C4-2B (cell line): Measurements from ENCODE around the gene KCNT1.

Experiments
- H3K27ac ChIP-seq: fragments of 450-650 bp; 2 replicates; pipeline ENCODE4 v1.5.1; 2017
- ZFX ChIP-seq: fragments of 450-650 bp; IDR thresholded peaks from 2 replicates; pipeline ENCODE4 v1.6.1; 2017
- TF ChIP-seq, protein P1 (sequence below): fragments of 450-650 bp; conservative IDR thresholded peaks from 2 replicates; pipeline ENCODE4 v1.5.1; 2017; ENCODE audit warnings: mild to moderate bottlenecking

KCNT1 gene

DNA sequence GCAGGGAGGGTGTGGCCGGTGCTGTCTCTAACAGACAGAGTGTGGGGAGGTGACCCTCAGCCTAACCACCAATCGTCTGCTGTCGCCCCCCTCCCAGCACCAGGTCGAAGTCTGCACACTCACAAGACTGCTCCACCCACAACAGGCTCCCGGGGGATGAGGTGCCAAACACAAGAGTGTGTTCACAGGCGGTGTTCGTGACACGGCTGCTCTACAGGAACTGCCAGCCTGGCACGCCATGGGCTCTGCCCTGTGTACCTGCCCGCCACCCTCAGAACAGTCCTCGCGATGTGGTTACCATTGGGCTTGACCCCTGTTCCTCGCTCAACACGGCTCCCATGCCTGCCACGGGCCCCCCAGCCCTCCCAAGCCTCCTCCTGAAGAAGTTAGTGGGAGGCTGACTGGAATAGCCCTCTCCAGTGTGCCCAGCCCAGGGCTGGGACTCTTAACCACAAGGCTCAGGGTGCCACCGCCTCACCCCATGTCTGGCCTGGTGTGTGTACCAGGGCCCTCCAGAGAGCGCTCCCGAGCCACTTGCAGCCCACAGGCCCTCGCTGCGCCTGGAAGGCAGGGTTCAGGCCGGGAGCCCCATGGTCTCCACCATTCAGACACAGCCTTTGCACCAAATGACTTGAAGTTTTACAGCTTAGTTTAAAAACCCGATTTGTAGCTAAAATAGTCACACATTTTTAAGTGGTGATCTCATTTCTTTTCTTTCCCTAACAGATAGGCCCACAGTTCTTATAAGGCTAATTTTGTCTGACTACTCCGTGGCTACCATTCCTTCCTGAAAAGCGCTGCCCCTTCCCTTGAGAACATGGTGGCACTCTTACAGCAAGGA is 102.8 kb downstream of the KCNT1 start:
- no peak for TF ChIP-seq ZFX
- TF ChIP-seq, protein P1, sequence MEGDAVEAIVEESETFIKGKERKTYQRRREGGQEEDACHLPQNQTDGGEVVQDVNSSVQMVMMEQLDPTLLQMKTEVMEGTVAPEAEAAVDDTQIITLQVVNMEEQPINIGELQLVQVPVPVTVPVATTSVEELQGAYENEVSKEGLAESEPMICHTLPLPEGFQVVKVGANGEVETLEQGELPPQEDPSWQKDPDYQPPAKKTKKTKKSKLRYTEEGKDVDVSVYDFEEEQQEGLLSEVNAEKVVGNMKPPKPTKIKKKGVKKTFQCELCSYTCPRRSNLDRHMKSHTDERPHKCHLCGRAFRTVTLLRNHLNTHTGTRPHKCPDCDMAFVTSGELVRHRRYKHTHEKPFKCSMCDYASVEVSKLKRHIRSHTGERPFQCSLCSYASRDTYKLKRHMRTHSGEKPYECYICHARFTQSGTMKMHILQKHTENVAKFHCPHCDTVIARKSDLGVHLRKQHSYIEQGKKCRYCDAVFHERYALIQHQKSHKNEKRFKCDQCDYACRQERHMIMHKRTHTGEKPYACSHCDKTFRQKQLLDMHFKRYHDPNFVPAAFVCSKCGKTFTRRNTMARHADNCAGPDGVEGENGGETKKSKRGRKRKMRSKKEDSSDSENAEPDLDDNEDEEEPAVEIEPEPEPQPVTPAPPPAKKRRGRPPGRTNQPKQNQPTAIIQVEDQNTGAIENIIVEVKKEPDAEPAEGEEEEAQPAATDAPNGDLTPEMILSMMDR: no peak
- no peak overlapping the region for H3K27ac ChIP-seq

DNA sequence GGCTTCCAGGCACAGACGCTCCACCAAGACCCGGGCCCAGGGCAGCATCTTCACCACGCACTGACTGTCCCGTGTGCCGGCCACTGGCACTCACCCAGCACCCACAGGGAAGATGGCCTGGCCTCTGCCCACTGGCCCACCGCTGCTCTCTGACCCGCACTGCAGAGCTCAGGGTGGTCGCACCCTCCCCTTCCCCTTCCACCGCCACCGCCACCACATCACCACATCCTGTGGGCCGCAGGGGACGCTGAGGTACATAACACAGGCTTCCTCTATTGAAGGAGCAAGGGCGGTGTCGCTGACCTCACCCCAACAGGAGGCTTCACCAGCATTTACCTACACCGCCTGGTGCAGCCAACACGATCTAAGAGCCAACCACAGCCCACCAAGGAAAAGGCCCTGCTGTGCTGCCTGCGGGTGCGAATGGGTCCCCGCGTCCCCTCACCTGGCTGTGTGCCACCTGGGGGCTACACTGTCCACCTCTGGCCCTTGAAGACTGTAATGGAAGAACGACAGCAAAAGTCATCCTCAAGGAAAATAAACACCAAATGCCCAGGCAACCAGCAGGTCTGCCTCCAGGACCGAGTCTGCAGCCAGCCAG is 103.5 kb downstream of the KCNT1 start:
- no peak overlapping the region for H3K27ac ChIP-seq
- no peak for TF ChIP-seq ZFX
- TF ChIP-seq, protein P1: no peak

GRCh38 chr9:135809166-135809565 is 107.2 kb downstream of the KCNT1 start:
- H3K27ac ChIP-seq: no peak overlapping the region
- TF ChIP-seq, protein P1: no peak
- no peak for TF ChIP-seq ZFX

- no peak for TF ChIP-seq ZFX
- TF ChIP-seq, protein P1: no peak
- H3K27ac ChIP-seq: no peak overlapping the region
Observed at GRCh38 chr9:135810806-135811575, 109.0 kb downstream of the KCNT1 start.

GRCh38 chr9:135811801-135812200 is 109.8 kb downstream of the KCNT1 start:
- TF ChIP-seq, protein P1: no peak
- no peak for TF ChIP-seq ZFX
- H3K27ac ChIP-seq: no peak overlapping the region

DNA sequence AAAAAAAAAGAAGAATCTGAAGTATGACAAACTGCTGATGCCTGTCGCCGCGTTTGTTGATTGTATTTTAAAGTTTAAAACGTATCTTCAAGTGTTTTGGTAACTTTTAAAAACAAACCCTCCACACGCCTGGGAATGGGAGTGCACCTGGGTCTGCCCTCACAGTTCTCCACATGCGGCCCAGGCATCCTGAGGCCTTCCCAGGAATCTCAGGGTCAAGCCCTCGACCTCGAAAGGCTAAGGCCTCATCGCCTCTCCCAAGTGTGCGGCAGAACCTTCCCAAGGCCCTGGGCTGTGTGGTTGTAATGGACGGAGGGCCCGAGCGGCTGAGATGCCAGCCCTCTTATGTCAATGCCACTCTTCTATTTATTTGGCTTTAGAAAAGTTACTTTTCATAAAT is 111.0 kb downstream of the KCNT1 start:
- no peak overlapping the region for H3K27ac ChIP-seq
- TF ChIP-seq ZFX: no peak

DNA sequence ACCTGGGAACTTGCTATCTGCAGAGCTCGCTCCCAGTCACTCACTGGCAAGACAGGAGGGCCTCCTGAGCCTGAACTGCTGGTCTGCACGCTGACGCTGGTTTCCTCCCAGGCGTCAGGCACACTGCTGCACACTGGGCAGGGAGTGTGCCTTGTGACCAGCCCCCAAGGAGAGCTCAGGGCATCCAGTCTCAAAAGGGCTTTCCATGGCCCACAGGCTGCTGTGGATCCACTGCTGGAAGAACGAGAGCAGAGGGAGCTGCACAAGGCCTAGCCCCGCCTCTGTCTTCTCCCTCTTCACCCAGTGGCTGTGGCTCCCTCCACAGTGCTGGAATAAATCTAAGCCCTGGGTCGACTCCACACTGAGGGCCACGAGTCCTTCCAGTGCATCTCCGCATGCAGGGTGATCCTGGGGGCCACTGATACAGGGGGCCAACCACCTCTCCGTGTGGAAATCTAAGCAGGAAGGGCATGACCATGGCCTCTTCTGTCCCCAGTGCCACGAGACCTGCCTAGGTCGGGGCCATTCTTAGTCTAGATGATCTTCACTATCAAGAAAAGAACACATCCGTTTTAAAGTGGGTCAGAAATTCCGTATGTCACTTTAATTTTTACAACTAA is 111.8 kb downstream of the KCNT1 start:
- TF ChIP-seq, protein P1: no peak
- no peak for TF ChIP-seq ZFX
- H3K27ac ChIP-seq: no peak overlapping the region
